GM12892 (cell line): ENCODE results near the gene DAAM1.

Experiments used
- POLR2A ChIP-seq: IDR thresholded peaks from 2 replicates; pipeline ENCODE4 v1.6.1; 2011; ENCODE audit warnings: low read depth, low read length, control low read depth
- TAF1 ChIP-seq: IDR thresholded peaks from 2 replicates; pipeline ENCODE4 v1.6.1; 2011; ENCODE audit warnings: low read depth, mild to moderate bottlenecking, control low read depth, low read length, borderline replicate concordance

- TF ChIP-seq POLR2A (no peak), TAF1 (no peak)
These were observed 40.0 kb upstream of the DAAM1 start for GRCh38 chr14:59148334-59148900.
